Prostate gland (tissue), 2 donors: ENCODE data around the gene TNNI2. TPM values are rescaled to one million over a fixed set of nuclear protein-coding genes. Genes with fewer than 3 reads are reported as not detected.
A peak's percentile ranks its signal among the peaks of the same experiment; 100 is the strongest.

Experiments used
- DNase-seq: peaks from one replicate; pipeline ENCODE4 v3.0.0-alpha.2; 2019; ENCODE audit warnings: low spot score
- H3K27ac ChIP-seq, 2 donors: fragments of 200-600 bp; sonication (generic); 2 replicates each; pipeline ENCODE4 v1.5.1; 2017 to 2019
- H3K27me3 ChIP-seq: fragments of 200-600 bp; sonication (generic); replicated peaks from 2 replicates; pipeline ENCODE4 v1.5.1; 2019; ENCODE audit not compliant: insufficient read depth
- H3K36me3 ChIP-seq, 2 donors: fragments of 200-600 bp; sonication (generic); 1 replicate in 1 of 2; 2 replicates in 1 of 2; pipeline versions ENCODE4 v1.5.1 to v1.8.1; 2017 to 2019
- H3K4me1 ChIP-seq: fragments of 200-600 bp; sonication (generic); replicated peaks from 2 replicates; pipeline ENCODE4 v1.5.1; 2019
- H3K4me3 ChIP-seq, 2 donors: fragments of 200-600 bp; sonication (generic); 2 replicates each; pipeline ENCODE4 v1.5.1; 2017 to 2019
- H3K9me3 ChIP-seq: fragments of 200-600 bp; sonication (generic); 2 replicates; pipeline ENCODE4 v1.5.1; 2017
- CTCF ChIP-seq, 4 experiments: fragments of 200-600 bp in 2 of 4; fragments of 450-650 bp in 2 of 4; sonication (generic) in 2 of 4; IDR thresholded peaks; 1 replicate in 3 of 4; 2 replicates in 1 of 4; pipeline ENCODE4 v1.5.1; 2016 to 2019; ENCODE audit warnings: antibody characterized with exemption in 4 of 4, mild to moderate bottlenecking in 2 of 4, moderate library complexity in 2 of 4
- POLR2A ChIP-seq: fragments of 450-650 bp; IDR thresholded peaks from one replicate; pipeline ENCODE4 v1.6.1; 2016; ENCODE audit warnings: antibody characterized with exemption, mild to moderate bottlenecking
- POLR2AphosphoS5 ChIP-seq: sonication (generic); formaldehyde crosslinking; IDR thresholded peaks from one replicate; pipeline ENCODE4 v1.6.1; 2017; ENCODE audit warnings: antibody characterized with exemption
- WGBS: methylation state at CpG from one replicate; pipeline ENCODE4 v1.1.5; 2018; 5-methylcytosine and 5-hydroxymethylcytosine counted together
- intact Hi-C: fragments of 100-400 bp; cut with DNase I; formaldehyde crosslinking; loops from one replicate; pipeline ENCODE4 v1.14.2; 2022
- total RNA-seq, 2 donors: library from RNA; depleted of rRNA; stranded (reverse); fragments of >200 nt; gene quantifications; one replicate each; pipeline ENCODE4 v1.1.0, GENCODE V29; 2016

Gene TNNI2
- total RNA-seq, 2 donors from 2014 or later: 5.5 TPM; not detected in 1

DNA sequence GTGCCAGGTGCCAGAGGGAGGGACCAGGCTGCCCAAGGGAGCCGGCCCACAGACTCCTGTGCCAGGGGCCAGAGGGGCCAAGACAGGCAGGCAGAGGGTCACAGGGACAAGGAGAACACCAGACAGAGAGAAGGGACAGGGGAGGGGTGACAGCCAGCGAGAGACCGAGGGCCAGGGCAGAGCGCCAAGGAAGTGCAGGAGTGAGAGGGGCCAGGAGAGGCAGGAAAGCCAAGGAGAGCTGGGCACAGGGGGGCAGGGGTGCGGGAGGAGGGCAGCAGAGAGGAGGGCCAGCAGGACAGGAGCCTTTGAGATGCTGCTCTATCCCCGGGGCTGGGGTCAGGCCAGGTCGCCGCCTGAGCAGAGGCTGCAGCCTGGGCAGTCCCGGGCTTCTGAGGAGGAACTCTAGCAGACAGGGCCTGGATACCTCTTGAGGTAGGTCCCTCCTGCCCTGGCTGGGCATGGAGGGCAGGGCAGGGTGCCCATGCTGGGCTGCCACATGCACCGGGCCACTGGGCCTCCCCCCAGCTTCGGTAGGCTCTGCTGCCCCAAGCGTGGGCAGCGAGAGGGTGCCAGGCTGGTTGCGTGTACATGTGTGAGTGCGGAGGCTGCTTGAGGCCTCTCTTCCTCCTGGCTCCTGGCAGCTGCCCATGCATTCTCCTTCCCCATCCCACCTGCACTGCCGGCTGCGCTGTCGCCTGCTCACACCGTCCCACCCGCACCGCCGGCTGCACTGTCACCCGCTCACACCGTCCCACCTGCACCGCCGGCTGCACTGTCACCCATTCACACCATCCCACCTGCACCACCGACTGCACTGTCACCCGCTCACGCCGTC is 26.3 kb downstream of the TNNI2 start:
- TF ChIP-seq POLR2AphosphoS5 (no peak), POLR2A (no peak), CTCF (IDR thresholded peaks at IDR 0.05) (no peak)
- Histone ChIP-seq H3K36me3 (no peaks in the 10 kb centered on the region), H3K9me3 (no peaks in the 10 kb centered on the region), H3K27ac (peak overlapping the region in 1 of 2 donors; percentile 41), H3K27me3 (no peaks in the 10 kb centered on the region), H3K4me3 (no peak overlapping the region), H3K4me1 (no peaks in the 10 kb centered on the region)
- intact Hi-C loops: no loop called here
- no peak for DNase-seq
- 76% methylated on average over 30 of the region's 30 CpGs for WGBS

- Histone ChIP-seq H3K36me3 (no peaks in the 10 kb centered on the region), H3K9me3 (no peaks in the 10 kb centered on the region), H3K4me3 (no peak overlapping the region), H3K27ac (no peak overlapping the region), H3K4me1 (no peaks in the 10 kb centered on the region), H3K27me3 (peaks cover 3% of the 10 kb centered on the region)
- DNase-seq: no peak
- WGBS: 93% methylated on average over 8 of the region's 8 CpGs
- intact Hi-C loops: no loop called here
- TF ChIP-seq CTCF (IDR thresholded peaks at IDR 0.05): no peak
- TF ChIP-seq POLR2A: no peak
- TF ChIP-seq POLR2AphosphoS5: no peak
Measured at GRCh38 chr11:1866226-1866625, 27.4 kb downstream of the TNNI2 start.

GRCh38 chr11:1866776-1867175 is 28.0 kb downstream of the TNNI2 start:
- Histone ChIP-seq H3K4me1 (no peaks in the 10 kb centered on the region), H3K9me3 (no peaks in the 10 kb centered on the region), H3K4me3 (no peak overlapping the region), H3K27ac (no peak overlapping the region), H3K27me3 (peaks cover 3% of the 10 kb centered on the region), H3K36me3 (no peaks in the 10 kb centered on the region)
- intact Hi-C loops: no loop called here
- DNase-seq: no peak
- TF ChIP-seq CTCF (IDR thresholded peaks at IDR 0.05) (no peak), POLR2AphosphoS5 (no peak), POLR2A (no peak)
- WGBS: 79% methylated on average over 15 of the region's 15 CpGs

GRCh38 chr11:1867381-1867780 is 28.6 kb downstream of the TNNI2 start:
- Histone ChIP-seq H3K9me3 (no peaks in the 10 kb centered on the region), H3K4me1 (no peaks in the 10 kb centered on the region), H3K27me3 (peaks cover 3% of the 10 kb centered on the region), H3K4me3 (no peak overlapping the region), H3K27ac (no peak overlapping the region), H3K36me3 (no peaks in the 10 kb centered on the region)
- DNase-seq: no peak
- TF ChIP-seq CTCF (IDR thresholded peaks at IDR 0.05) (no peak), POLR2AphosphoS5 (no peak), POLR2A (no peak)
- intact Hi-C loops: no loop called here
- WGBS: 85% methylated on average over 8 of the region's 8 CpGs

- Histone ChIP-seq H3K27ac (no peak overlapping the region), H3K27me3 (peaks cover 3% of the 10 kb centered on the region), H3K4me1 (no peaks in the 10 kb centered on the region), H3K4me3 (no peak overlapping the region), H3K9me3 (no peaks in the 10 kb centered on the region), H3K36me3 (no peaks in the 10 kb centered on the region)
- DNase-seq: no peak
- intact Hi-C loops: no loop called here
- no peak for TF ChIP-seq POLR2A
- no peak for TF ChIP-seq CTCF (IDR thresholded peaks at IDR 0.05)
- TF ChIP-seq POLR2AphosphoS5: no peak
- 97% methylated on average over 12 of the region's 14 CpGs for WGBS
Measured at GRCh38 chr11:1868056-1868635, 29.4 kb downstream of the TNNI2 start.
